ENCODE data around the gene LITAFD.

DNA sequence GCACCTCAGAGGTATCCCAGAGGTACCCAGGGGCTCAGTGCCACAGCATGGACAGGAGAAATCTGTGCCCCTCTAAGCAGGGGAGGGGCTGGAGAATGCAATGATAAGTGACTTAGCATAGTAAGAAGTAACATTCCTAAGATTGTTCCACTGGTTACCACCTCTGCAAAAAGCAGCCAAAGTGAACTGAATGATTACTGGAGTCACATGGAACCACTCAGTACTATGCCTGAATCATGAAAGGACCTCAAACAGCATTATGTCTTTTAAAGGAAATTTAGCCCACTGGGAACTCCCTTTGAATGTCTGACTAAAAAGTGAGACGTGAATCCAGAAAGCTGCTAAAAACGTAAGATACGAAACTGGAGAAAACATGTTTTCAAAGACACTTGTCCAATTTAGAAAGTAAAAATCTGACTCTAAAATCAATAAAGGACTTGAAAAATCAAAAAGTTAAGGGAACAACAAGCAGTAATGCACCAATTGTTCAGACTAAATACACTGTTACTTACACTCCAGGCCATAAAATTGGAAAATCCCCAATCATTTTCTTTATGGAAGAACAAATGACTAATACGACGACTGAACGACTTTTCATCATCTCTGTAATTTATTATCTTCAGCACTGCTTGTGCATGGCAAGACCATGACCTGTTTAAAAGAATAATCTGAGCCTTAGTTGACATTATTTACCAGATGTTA, 38.6 kb downstream of the LITAFD start:
- TF ChIP-seq, protein P1, sequence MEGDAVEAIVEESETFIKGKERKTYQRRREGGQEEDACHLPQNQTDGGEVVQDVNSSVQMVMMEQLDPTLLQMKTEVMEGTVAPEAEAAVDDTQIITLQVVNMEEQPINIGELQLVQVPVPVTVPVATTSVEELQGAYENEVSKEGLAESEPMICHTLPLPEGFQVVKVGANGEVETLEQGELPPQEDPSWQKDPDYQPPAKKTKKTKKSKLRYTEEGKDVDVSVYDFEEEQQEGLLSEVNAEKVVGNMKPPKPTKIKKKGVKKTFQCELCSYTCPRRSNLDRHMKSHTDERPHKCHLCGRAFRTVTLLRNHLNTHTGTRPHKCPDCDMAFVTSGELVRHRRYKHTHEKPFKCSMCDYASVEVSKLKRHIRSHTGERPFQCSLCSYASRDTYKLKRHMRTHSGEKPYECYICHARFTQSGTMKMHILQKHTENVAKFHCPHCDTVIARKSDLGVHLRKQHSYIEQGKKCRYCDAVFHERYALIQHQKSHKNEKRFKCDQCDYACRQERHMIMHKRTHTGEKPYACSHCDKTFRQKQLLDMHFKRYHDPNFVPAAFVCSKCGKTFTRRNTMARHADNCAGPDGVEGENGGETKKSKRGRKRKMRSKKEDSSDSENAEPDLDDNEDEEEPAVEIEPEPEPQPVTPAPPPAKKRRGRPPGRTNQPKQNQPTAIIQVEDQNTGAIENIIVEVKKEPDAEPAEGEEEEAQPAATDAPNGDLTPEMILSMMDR (IDR thresholded peaks at IDR 0.05) = no peak
- no peak for TF ChIP-seq POLR2A (IDR thresholded peaks at IDR 0.05)

All from testis (tissue), 2 donors.